DND-41 (cell line): ENCODE results near the gene ANKS1B.

Experiments
- ATAC-seq: fragments of 200-7000 bp; cut with Tn5 transposase; 3 replicates; pipeline ENCODE4 v1.9.1; 2021; ENCODE audit warnings: low read depth; ENCODE audit not compliant: insufficient read depth
- DNase-seq: peaks from one replicate; pipeline ENCODE4 v3.0.0-alpha.2; 2020
- H2AFZ ChIP-seq: 2 replicates; pipeline ENCODE4 v1.6.0; 2012; ENCODE audit warnings: low read depth, low read length
- H3K27ac ChIP-seq: 2 replicates; pipeline ENCODE4 v1.5.1; 2012; ENCODE audit warnings: low read length, inconsistent platforms
- H3K27me3 ChIP-seq: fragments of 200-600 bp; sonication (generic); 2 replicates; pipeline ENCODE4 v1.6.0; 2012; ENCODE audit warnings: low read length, mild to moderate bottlenecking, inconsistent platforms; ENCODE audit not compliant: insufficient read depth, poor library complexity
- H3K36me3 ChIP-seq: 2 replicates; pipeline ENCODE4 v1.5.1; 2012; ENCODE audit warnings: low read length, inconsistent platforms; ENCODE audit not compliant: insufficient read depth
- H3K4me1 ChIP-seq: 2 replicates; pipeline ENCODE4 v1.5.1; 2012; ENCODE audit warnings: mild to moderate bottlenecking, low read length; ENCODE audit not compliant: insufficient read depth
- H3K4me2 ChIP-seq: 2 replicates; pipeline ENCODE4 v1.6.0; 2012; ENCODE audit warnings: mild to moderate bottlenecking, moderate library complexity, low read length, inconsistent platforms; ENCODE audit not compliant: insufficient read depth
- H3K4me3 ChIP-seq, 2 experiments: fragments of 200-600 bp in 1 of 2; shearing (Covaris generic) in 1 of 2; 2 replicates each; pipeline ENCODE4 v1.5.1; 2012 to 2016; ENCODE audit warnings: inconsistent platforms in 2 of 2, low read length in 2 of 2, mild to moderate bottlenecking in 2 of 2, low read depth in 1 of 2, moderate library complexity in 1 of 2
- H3K79me2 ChIP-seq: 2 replicates; pipeline ENCODE4 v1.6.0; 2012; ENCODE audit warnings: low read length, inconsistent platforms; ENCODE audit not compliant: insufficient read depth
- H3K9ac ChIP-seq: 2 replicates; pipeline ENCODE4 v1.6.0; 2012; ENCODE audit warnings: low read depth, mild to moderate bottlenecking, inconsistent platforms, low read length, moderate library complexity
- H3K9me3 ChIP-seq: 2 replicates; pipeline ENCODE4 v1.5.1; 2012; ENCODE audit warnings: low read length, moderate library complexity, mild to moderate bottlenecking, inconsistent platforms; ENCODE audit not compliant: insufficient read depth, severe bottlenecking
- H4K20me1 ChIP-seq: 2 replicates; pipeline ENCODE4 v1.6.0; 2012; ENCODE audit warnings: low read length; ENCODE audit not compliant: insufficient read depth
- CTCF ChIP-seq: IDR thresholded peaks from 2 replicates; pipeline ENCODE4 v1.5.1; 2012; ENCODE audit warnings: borderline replicate concordance, low read length, moderate library complexity, mild to moderate bottlenecking; ENCODE audit not compliant: poor library complexity, severe bottlenecking; ENCODE audit errors: extremely low read depth
- EZH2 ChIP-seq: IDR thresholded peaks from 3 replicates; pipeline ENCODE4 v1.6.1; 2012; ENCODE audit warnings: borderline replicate concordance, low read depth, mild to moderate bottlenecking, moderate library complexity, low read length, inconsistent platforms; ENCODE audit not compliant: severe bottlenecking

Gene ANKS1B

GRCh38 chr12:99771659-99772058 is 213.1 kb downstream of the ANKS1B start:
- DNase-seq, result no peak
- H3K79me2 ChIP-seq, result no peaks in the 10 kb centered on the region
- no peak overlapping the region for H3K4me2 ChIP-seq

GRCh38 chr12:99769396-99769980 is 215.2 kb downstream of the ANKS1B start:
- H2AFZ ChIP-seq, result no peak overlapping the region
- H3K4me1 ChIP-seq, result no peaks in the 10 kb centered on the region
- DNase-seq (no peak), ATAC-seq (no peak)
- H3K27ac ChIP-seq, result no peak overlapping the region
- no peak overlapping the region for H3K9ac ChIP-seq
- peaks cover 13% of the 10 kb centered on the region for H3K27me3 ChIP-seq
- TF ChIP-seq EZH2 (no peak), CTCF (no peak)
- no peaks in the 10 kb centered on the region for H4K20me1 ChIP-seq
- no peak overlapping the region for H3K4me3 ChIP-seq
- no peak overlapping the region for H3K4me2 ChIP-seq
- no peaks in the 10 kb centered on the region for H3K9me3 ChIP-seq
- no peaks in the 10 kb centered on the region for H3K79me2 ChIP-seq
- no peaks in the 10 kb centered on the region for H3K36me3 ChIP-seq

More at GRCh38 chr12:99771659-99772058, 213.1 kb downstream of the ANKS1B start:
- Histone ChIP-seq H3K9me3 (no peaks in the 10 kb centered on the region), H3K4me1 (no peaks in the 10 kb centered on the region), H4K20me1 (no peaks in the 10 kb centered on the region), H3K27ac (no peak overlapping the region), H3K36me3 (no peaks in the 10 kb centered on the region), H3K27me3 (peaks cover 3% of the 10 kb centered on the region), H3K4me3 (no peak overlapping the region), H2AFZ (no peak overlapping the region), H3K9ac (no peak overlapping the region)
- ATAC-seq, result no peak
- TF ChIP-seq CTCF, result no peak
- TF ChIP-seq EZH2, result no peak

- no peaks in the 10 kb centered on the region for H3K4me1 ChIP-seq
- no peaks in the 10 kb centered on the region for H3K9me3 ChIP-seq
- no peak for ATAC-seq
- peaks cover 13% of the 10 kb centered on the region for H3K27me3 ChIP-seq
- H2AFZ ChIP-seq, result no peak overlapping the region
- no peak for DNase-seq
- no peaks in the 10 kb centered on the region for H3K36me3 ChIP-seq
- H4K20me1 ChIP-seq, result no peaks in the 10 kb centered on the region
- no peak overlapping the region for H3K4me3 ChIP-seq
- TF ChIP-seq EZH2 (no peak), CTCF (no peak)
- H3K4me2 ChIP-seq, result no peak overlapping the region
- no peak overlapping the region for H3K27ac ChIP-seq
- H3K79me2 ChIP-seq, result no peaks in the 10 kb centered on the region
- H3K9ac ChIP-seq, result no peak overlapping the region
These were observed 216.0 kb downstream of the ANKS1B start for GRCh38 chr12:99768758-99769157.

GRCh38 chr12:99767809-99768208 is 216.9 kb downstream of the ANKS1B start:
- no peak overlapping the region for H2AFZ ChIP-seq
- no peak overlapping the region for H3K27ac ChIP-seq
- H3K4me2 ChIP-seq, result no peak overlapping the region
- peaks cover 13% of the 10 kb centered on the region for H3K27me3 ChIP-seq
- H3K4me1 ChIP-seq, result no peaks in the 10 kb centered on the region
- no peaks in the 10 kb centered on the region for H3K36me3 ChIP-seq
- DNase-seq (no peak), ATAC-seq (no peak)
- H3K79me2 ChIP-seq, result no peaks in the 10 kb centered on the region
- H3K4me3 ChIP-seq, result no peak overlapping the region
- H3K9ac ChIP-seq, result no peak overlapping the region
- TF ChIP-seq CTCF (peak; percentile 62), EZH2 (no peak)
- H3K9me3 ChIP-seq, result no peaks in the 10 kb centered on the region
- H4K20me1 ChIP-seq, result no peaks in the 10 kb centered on the region
